ENCODE data around the gene RPS6KA6. TPM values are rescaled to one million over a fixed set of nuclear protein-coding genes. Genes with fewer than 3 reads are reported as not detected.
"Not testable (repeated sequence)": the region's sequence is repeated elsewhere in the genome, so short reads cannot be mapped to it uniquely, and the experiment has no call there.

Gene RPS6KA6
- total and polyA plus RNA-seq, 2 experiments from 2014 or later: 2.4 to 9.3 TPM

GRCh38 chrX:84118769-84119168, 69.2 kb downstream of the RPS6KA6 start:
- H3K9me2 ChIP-seq (replicated peaks; ENCODE audit: insufficient read depth): no peaks in the 10 kb centered on the region
- no peak overlapping the region for H2AFZ ChIP-seq
- no peak overlapping the region for H3K4me2 ChIP-seq
- no peaks in the 10 kb centered on the region for H3K4me1 ChIP-seq (ENCODE audit: insufficient read depth)
- H4K20me1 ChIP-seq (ENCODE audit: insufficient read depth, poor library complexity, severe bottlenecking): no peaks in the 10 kb centered on the region
- no peaks in the 10 kb centered on the region for H3K27me3 ChIP-seq
- DNase-seq (ENCODE audit: low spot score): no peak
- no peaks in the 10 kb centered on the region for H3K79me2 ChIP-seq
- no peaks in the 10 kb centered on the region for H3K9me3 ChIP-seq (ENCODE audit: low read depth)
- peak overlapping the region; percentile 38 for H3K27ac ChIP-seq
- no peak overlapping the region for H3K4me3 ChIP-seq
- TF ChIP-seq EZH2 (IDR thresholded peaks at IDR 0.05; ENCODE audit: borderline replicate concordance): no peak
- no peak for TF ChIP-seq EZH2phosphoT487 (IDR thresholded peaks at IDR 0.05; ENCODE audit: low read depth, severe bottlenecking, unreplicated experiment)
- TF ChIP-seq, protein P1, sequence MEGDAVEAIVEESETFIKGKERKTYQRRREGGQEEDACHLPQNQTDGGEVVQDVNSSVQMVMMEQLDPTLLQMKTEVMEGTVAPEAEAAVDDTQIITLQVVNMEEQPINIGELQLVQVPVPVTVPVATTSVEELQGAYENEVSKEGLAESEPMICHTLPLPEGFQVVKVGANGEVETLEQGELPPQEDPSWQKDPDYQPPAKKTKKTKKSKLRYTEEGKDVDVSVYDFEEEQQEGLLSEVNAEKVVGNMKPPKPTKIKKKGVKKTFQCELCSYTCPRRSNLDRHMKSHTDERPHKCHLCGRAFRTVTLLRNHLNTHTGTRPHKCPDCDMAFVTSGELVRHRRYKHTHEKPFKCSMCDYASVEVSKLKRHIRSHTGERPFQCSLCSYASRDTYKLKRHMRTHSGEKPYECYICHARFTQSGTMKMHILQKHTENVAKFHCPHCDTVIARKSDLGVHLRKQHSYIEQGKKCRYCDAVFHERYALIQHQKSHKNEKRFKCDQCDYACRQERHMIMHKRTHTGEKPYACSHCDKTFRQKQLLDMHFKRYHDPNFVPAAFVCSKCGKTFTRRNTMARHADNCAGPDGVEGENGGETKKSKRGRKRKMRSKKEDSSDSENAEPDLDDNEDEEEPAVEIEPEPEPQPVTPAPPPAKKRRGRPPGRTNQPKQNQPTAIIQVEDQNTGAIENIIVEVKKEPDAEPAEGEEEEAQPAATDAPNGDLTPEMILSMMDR (IDR thresholded peaks at IDR 0.05; ENCODE audit: poor library complexity): no peak
- H3K36me3 ChIP-seq (replicated peaks; ENCODE audit: insufficient read depth, low read depth): no peaks in the 10 kb centered on the region

DNA sequence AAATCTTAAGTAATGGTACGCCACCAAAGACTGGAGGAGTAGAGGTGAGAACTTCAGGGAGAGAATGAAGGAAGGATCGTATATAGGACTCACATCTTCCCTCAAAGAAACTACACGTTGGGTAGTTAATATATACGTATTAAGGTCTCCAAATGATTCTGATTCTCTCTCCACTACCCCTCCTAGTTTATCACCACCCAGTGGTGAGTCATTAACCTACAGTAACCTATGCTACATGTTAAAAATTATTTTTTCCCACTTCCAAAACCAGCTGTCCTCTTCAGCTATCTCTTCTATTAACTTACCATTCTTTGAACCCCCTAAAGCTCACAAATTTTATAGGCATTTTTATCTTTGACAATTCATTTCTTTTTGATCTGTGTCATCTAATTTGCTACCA, 69.7 kb downstream of the RPS6KA6 start:
- H3K27ac ChIP-seq: peak overlapping the region; percentile 38
- no peak for DNase-seq (ENCODE audit: low spot score)
- TF ChIP-seq, protein P1 (IDR thresholded peaks at IDR 0.05; ENCODE audit: poor library complexity): no peak
- TF ChIP-seq EZH2phosphoT487 (IDR thresholded peaks at IDR 0.05; ENCODE audit: low read depth, severe bottlenecking, unreplicated experiment) (no peak), EZH2 (IDR thresholded peaks at IDR 0.05; ENCODE audit: borderline replicate concordance) (no peak)

DNA sequence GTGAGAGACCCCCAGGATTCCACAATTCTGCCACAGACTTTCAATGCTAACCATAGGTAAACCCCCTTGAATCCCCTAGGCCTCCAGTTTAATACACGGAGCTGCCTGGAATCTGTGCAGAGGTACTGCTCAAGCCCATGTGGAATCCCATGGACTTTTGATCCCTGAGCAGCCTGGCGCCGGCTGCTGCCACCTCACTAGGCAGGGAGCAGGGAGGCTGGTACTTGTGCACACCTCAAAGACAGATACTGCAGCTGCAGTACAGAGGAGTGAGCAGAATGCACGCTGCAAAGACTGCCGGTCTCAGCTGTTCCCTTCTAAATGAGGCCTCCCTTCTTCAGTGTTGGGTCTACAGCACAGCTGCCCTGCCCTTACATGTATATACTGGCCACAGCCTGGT, 79.4 kb downstream of the RPS6KA6 start:
- Histone ChIP-seq H2AFZ (no peak overlapping the region), H3K27ac (no peak overlapping the region), H3K9me3 (ENCODE audit: low read depth) (peaks cover 6% of the 10 kb centered on the region), H3K36me3 (replicated peaks; ENCODE audit: insufficient read depth, low read depth) (no peaks in the 10 kb centered on the region), H4K20me1 (ENCODE audit: insufficient read depth, poor library complexity, severe bottlenecking) (no peaks in the 10 kb centered on the region), H3K79me2 (no peaks in the 10 kb centered on the region), H3K4me3 (no peak overlapping the region), H3K4me1 (ENCODE audit: insufficient read depth) (no peaks in the 10 kb centered on the region), H3K4me2 (no peak overlapping the region), H3K27me3 (no peaks in the 10 kb centered on the region), H3K9me2 (replicated peaks; ENCODE audit: insufficient read depth) (no peaks in the 10 kb centered on the region)
- TF ChIP-seq EZH2phosphoT487 (IDR thresholded peaks at IDR 0.05; ENCODE audit: low read depth, severe bottlenecking, unreplicated experiment) (no peak), EZH2 (IDR thresholded peaks at IDR 0.05; ENCODE audit: borderline replicate concordance) (no peak)
- TF ChIP-seq, protein P1 (IDR thresholded peaks at IDR 0.05; ENCODE audit: poor library complexity): no peak
- no peak for DNase-seq (ENCODE audit: low spot score)
- 82% methylated on average over 5 of the region's 5 CpGs for WGBS (ENCODE audit: low lambda C conversion rate, missing lambda C conversion rate)

More for the DNA sequence above, 69.7 kb downstream of the RPS6KA6 start:
- H2AFZ ChIP-seq: no peak overlapping the region
- 68% methylated on average over 4 of the region's 4 CpGs for WGBS (ENCODE audit: low lambda C conversion rate, missing lambda C conversion rate)
- H3K4me3 ChIP-seq: no peak overlapping the region
- H3K4me1 ChIP-seq (ENCODE audit: insufficient read depth): no peaks in the 10 kb centered on the region
- H3K36me3 ChIP-seq (replicated peaks; ENCODE audit: insufficient read depth, low read depth): no peaks in the 10 kb centered on the region
- no peaks in the 10 kb centered on the region for H3K9me2 ChIP-seq (replicated peaks; ENCODE audit: insufficient read depth)
- H4K20me1 ChIP-seq (ENCODE audit: insufficient read depth, poor library complexity, severe bottlenecking): no peaks in the 10 kb centered on the region
- no peaks in the 10 kb centered on the region for H3K79me2 ChIP-seq
- peaks cover 4% of the 10 kb centered on the region for H3K9me3 ChIP-seq (ENCODE audit: low read depth)
- H3K4me2 ChIP-seq: no peak overlapping the region
- no peaks in the 10 kb centered on the region for H3K27me3 ChIP-seq

DNA sequence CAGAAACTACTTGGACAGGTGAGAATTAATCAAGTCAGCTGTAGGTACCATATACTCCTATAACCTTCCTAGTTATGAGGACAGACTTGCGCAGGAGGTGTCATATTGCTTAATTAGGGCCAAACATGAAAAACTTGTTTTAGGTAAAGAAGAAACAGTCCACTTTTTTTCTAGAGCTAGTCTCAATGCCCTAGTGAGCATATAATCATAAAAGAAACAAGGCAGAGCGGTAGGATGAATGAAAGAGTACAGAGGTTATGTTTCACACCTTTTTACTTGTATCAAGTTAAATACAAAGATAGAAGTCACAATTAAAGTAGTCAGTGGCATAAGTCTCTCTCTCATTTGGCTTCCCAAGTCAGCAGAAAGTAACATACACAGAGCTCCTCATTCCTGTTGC, 88.9 kb downstream of the RPS6KA6 start:
- Histone ChIP-seq H3K4me2 (no peak overlapping the region), H3K27me3 (no peaks in the 10 kb centered on the region), H3K36me3 (replicated peaks; ENCODE audit: insufficient read depth, low read depth) (no peaks in the 10 kb centered on the region), H3K79me2 (no peaks in the 10 kb centered on the region), H3K9me3 (ENCODE audit: low read depth) (no peaks in the 10 kb centered on the region), H3K27ac (no peak overlapping the region), H3K4me3 (no peak overlapping the region), H4K20me1 (ENCODE audit: insufficient read depth, poor library complexity, severe bottlenecking) (no peaks in the 10 kb centered on the region), H3K9me2 (replicated peaks; ENCODE audit: insufficient read depth) (no peaks in the 10 kb centered on the region), H3K4me1 (ENCODE audit: insufficient read depth) (no peaks in the 10 kb centered on the region), H2AFZ (no peak overlapping the region)
- DNase-seq (ENCODE audit: low spot score): no peak
- 86% methylated on average over 2 of the region's 2 CpGs for WGBS (ENCODE audit: low lambda C conversion rate, missing lambda C conversion rate)
- TF ChIP-seq, protein P1 (IDR thresholded peaks at IDR 0.05; ENCODE audit: poor library complexity): no peak
- no peak for TF ChIP-seq EZH2phosphoT487 (IDR thresholded peaks at IDR 0.05; ENCODE audit: low read depth, severe bottlenecking, unreplicated experiment)
- TF ChIP-seq EZH2 (IDR thresholded peaks at IDR 0.05; ENCODE audit: borderline replicate concordance): no peak

DNA sequence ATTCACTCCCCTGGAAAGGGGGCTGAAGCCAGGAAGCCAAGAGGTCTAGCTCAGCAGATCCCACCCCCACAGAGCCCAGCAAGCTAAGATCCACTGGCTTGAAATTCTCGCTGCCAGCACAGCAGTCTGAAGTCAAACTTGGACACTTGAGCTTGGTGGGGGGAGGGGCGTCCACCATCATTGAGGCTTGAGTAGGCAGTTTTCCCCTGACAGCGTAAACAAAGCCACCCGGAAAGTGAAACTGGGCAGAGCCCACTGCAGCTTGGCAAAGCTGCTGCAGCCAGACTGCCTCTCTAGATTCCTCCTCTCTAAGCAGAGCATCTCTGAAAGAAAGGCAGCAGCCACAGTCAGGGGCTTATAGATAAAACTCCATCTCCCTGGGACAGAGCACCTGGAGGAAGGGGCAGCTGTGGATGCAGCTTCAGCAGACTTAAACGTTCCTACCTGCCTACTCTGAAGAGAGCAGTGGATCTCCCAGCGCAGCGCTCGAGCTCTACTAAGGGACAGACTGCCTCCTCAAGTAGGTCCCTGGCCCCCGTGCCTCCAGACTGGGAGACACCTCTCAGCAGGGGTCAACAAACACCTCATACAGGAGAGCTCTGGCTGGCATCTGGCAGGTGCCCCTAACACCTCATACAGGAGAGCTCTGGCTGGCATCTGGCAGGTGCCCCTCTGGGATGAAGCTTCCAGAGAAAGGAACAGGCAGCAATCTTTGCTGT, 108.4 kb downstream of the RPS6KA6 start:
- not testable (repeated sequence) for H3K4me2 ChIP-seq; H2AFZ ChIP-seq; H3K9me2 ChIP-seq (replicated peaks; ENCODE audit: insufficient read depth); H3K4me1 ChIP-seq (ENCODE audit: insufficient read depth); H3K27me3 ChIP-seq; H3K4me3 ChIP-seq; H3K36me3 ChIP-seq (replicated peaks; ENCODE audit: insufficient read depth, low read depth); H3K27ac ChIP-seq; H4K20me1 ChIP-seq (ENCODE audit: insufficient read depth, poor library complexity, severe bottlenecking); H3K79me2 ChIP-seq; H3K9me3 ChIP-seq (ENCODE audit: low read depth)
- 61% methylated on average over 9 of the region's 9 CpGs for WGBS (ENCODE audit: low lambda C conversion rate, missing lambda C conversion rate)
- peak; percentile 6 for DNase-seq (ENCODE audit: low spot score)

All from hepatocyte (in vitro differentiated cells).